Measurements from ENCODE around the gene USP15.

Gene USP15

DNA sequence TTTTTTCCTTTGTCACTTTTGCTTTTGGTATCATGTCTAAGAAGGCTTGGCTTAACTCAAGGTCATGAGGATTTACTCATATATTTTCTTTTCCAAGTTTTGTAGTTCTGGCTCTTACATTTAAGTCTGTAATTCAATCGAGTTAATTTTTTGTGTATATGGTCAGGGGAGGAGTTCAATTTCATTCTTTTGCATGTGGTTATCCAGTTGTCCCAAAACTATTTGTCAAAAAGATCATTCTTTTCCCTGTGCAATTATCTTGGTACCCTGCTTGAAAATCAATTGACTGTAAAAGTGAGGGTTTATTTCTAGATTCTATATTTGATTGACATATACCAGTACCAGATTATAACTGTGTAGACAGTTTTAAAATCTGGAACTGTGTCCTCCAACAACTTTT lies 10.2 kb downstream of the USP15 start:
- TF ChIP-seq EGR1 (IDR thresholded peaks at IDR 0.05) (no peak), TCF12 (IDR thresholded peaks at IDR 0.05; ENCODE audit: low read depth) (no peak), CEBPB (IDR thresholded peaks at IDR 0.05) (no peak), CREB1 (IDR thresholded peaks at IDR 0.05; ENCODE audit: low read depth) (no peak), TAF1 (IDR thresholded peaks at IDR 0.05; ENCODE audit: low read depth) (no peak), NFIC (IDR thresholded peaks at IDR 0.05) (no peak), EP300 (IDR thresholded peaks at IDR 0.05; ENCODE audit: borderline replicate concordance) (no peak), ZBTB7A (IDR thresholded peaks at IDR 0.05; ENCODE audit: low read depth) (no peak), RAD21 (IDR thresholded peaks at IDR 0.05; ENCODE audit: low read depth) (no peak), FOXM1 (IDR thresholded peaks at IDR 0.05; ENCODE audit: borderline replicate concordance, low read depth) (no peak), TEAD4 (IDR thresholded peaks at IDR 0.05) (no peak), YY1 (IDR thresholded peaks at IDR 0.05; ENCODE audit: low read depth) (no peak)
- TF ChIP-seq, protein P1, sequence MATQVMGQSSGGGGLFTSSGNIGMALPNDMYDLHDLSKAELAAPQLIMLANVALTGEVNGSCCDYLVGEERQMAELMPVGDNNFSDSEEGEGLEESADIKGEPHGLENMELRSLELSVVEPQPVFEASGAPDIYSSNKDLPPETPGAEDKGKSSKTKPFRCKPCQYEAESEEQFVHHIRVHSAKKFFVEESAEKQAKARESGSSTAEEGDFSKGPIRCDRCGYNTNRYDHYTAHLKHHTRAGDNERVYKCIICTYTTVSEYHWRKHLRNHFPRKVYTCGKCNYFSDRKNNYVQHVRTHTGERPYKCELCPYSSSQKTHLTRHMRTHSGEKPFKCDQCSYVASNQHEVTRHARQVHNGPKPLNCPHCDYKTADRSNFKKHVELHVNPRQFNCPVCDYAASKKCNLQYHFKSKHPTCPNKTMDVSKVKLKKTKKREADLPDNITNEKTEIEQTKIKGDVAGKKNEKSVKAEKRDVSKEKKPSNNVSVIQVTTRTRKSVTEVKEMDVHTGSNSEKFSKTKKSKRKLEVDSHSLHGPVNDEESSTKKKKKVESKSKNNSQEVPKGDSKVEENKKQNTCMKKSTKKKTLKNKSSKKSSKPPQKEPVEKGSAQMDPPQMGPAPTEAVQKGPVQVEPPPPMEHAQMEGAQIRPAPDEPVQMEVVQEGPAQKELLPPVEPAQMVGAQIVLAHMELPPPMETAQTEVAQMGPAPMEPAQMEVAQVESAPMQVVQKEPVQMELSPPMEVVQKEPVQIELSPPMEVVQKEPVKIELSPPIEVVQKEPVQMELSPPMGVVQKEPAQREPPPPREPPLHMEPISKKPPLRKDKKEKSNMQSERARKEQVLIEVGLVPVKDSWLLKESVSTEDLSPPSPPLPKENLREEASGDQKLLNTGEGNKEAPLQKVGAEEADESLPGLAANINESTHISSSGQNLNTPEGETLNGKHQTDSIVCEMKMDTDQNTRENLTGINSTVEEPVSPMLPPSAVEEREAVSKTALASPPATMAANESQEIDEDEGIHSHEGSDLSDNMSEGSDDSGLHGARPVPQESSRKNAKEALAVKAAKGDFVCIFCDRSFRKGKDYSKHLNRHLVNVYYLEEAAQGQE (IDR thresholded peaks at IDR 0.05; ENCODE audit: low read depth) = no peak
- TF ChIP-seq, protein P2, sequence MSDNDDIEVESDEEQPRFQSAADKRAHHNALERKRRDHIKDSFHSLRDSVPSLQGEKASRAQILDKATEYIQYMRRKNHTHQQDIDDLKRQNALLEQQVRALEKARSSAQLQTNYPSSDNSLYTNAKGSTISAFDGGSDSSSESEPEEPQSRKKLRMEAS (IDR thresholded peaks at IDR 0.05) = no peak
- TF ChIP-seq, protein P3, sequence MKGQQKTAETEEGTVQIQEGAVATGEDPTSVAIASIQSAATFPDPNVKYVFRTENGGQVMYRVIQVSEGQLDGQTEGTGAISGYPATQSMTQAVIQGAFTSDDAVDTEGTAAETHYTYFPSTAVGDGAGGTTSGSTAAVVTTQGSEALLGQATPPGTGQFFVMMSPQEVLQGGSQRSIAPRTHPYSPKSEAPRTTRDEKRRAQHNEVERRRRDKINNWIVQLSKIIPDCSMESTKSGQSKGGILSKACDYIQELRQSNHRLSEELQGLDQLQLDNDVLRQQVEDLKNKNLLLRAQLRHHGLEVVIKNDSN (IDR thresholded peaks at IDR 0.05) = no peak

DNA sequence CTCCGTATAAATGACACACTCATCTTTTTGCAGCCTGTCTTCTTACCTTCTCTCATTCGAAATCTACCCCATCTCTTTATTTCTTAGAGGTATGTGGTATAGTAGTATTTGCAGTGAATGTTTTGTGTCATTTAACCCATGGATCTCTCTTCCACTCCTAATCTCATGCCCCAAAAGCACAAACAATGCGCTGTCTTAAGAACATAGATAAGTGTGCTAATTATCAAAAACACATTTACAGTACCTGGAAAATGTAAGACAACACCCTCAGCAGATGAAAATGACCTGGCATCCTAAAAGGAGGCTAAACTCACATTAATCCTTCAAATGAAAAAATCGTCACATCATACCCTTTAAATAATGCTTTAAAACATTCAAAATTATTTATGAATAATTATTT lies 10.7 kb downstream of the USP15 start:
- TF ChIP-seq FOXM1 (IDR thresholded peaks at IDR 0.05; ENCODE audit: borderline replicate concordance, low read depth) = no peak
- no peak for TF ChIP-seq ZBTB7A (IDR thresholded peaks at IDR 0.05; ENCODE audit: low read depth)
- TF ChIP-seq NFIC (IDR thresholded peaks at IDR 0.05) = no peak
- TF ChIP-seq CEBPB (IDR thresholded peaks at IDR 0.05) = no peak
- TF ChIP-seq, protein P3 (IDR thresholded peaks at IDR 0.05) = no peak
- no peak for TF ChIP-seq EP300 (IDR thresholded peaks at IDR 0.05; ENCODE audit: borderline replicate concordance)
- TF ChIP-seq TEAD4 (IDR thresholded peaks at IDR 0.05) = no peak
- no peak for TF ChIP-seq CREB1 (IDR thresholded peaks at IDR 0.05; ENCODE audit: low read depth)
- TF ChIP-seq, protein P2 (IDR thresholded peaks at IDR 0.05) = no peak
- no peak for TF ChIP-seq RAD21 (IDR thresholded peaks at IDR 0.05; ENCODE audit: low read depth)
- TF ChIP-seq YY1 (IDR thresholded peaks at IDR 0.05; ENCODE audit: low read depth) = no peak
- TF ChIP-seq TAF1 (IDR thresholded peaks at IDR 0.05; ENCODE audit: low read depth) = no peak
- no peak for TF ChIP-seq EGR1 (IDR thresholded peaks at IDR 0.05)
- no peak for TF ChIP-seq TCF12 (IDR thresholded peaks at IDR 0.05; ENCODE audit: low read depth)
- TF ChIP-seq, protein P1 (IDR thresholded peaks at IDR 0.05; ENCODE audit: low read depth) = no peak

DNA sequence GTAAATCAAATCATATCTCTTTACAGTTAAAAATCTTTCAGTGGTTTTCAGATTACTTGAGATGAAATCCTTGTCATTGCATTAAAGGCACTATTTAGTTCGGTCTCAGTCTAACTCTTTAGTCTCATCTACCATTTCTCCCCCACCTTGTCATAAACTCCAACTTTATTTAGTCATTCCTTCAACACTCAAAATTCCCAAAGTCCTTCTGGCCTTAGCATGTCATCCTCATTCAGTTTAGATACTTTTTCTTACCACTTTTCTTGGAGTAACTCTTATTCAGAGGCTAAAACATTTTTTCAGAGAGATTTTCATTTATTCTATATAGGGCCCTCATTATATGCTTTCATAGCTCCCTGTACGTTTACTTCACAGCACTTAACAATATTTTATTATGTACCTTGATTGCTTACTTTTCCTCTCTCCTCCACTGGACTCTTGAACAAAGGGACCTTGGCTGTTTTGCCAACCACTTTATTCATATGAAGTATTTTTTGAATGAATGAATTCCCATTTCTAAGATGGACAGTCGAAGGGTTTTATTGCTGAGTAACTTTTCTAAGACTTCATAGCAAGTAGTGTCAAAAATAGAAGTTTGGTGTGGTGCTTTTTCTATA lies 12.8 kb downstream of the USP15 start:
- TF ChIP-seq CEBPB (IDR thresholded peaks at IDR 0.05) (no peak), NFIC (IDR thresholded peaks at IDR 0.05) (no peak), RAD21 (IDR thresholded peaks at IDR 0.05; ENCODE audit: low read depth) (no peak), FOXM1 (IDR thresholded peaks at IDR 0.05; ENCODE audit: borderline replicate concordance, low read depth) (no peak), TEAD4 (IDR thresholded peaks at IDR 0.05) (no peak), ZBTB7A (IDR thresholded peaks at IDR 0.05; ENCODE audit: low read depth) (no peak), EP300 (IDR thresholded peaks at IDR 0.05; ENCODE audit: borderline replicate concordance) (no peak), EGR1 (IDR thresholded peaks at IDR 0.05) (no peak), CREB1 (IDR thresholded peaks at IDR 0.05; ENCODE audit: low read depth) (no peak), TAF1 (IDR thresholded peaks at IDR 0.05; ENCODE audit: low read depth) (no peak)
- TF ChIP-seq, protein P2 (IDR thresholded peaks at IDR 0.05) = no peak
- TF ChIP-seq, protein P1 (IDR thresholded peaks at IDR 0.05; ENCODE audit: low read depth) = no peak
- TF ChIP-seq, protein P3 (IDR thresholded peaks at IDR 0.05) = no peak
